ENCODE data around the gene ERG. TPM values are rescaled to one million over a fixed set of nuclear protein-coding genes. Genes with fewer than 3 reads are reported as not detected.

ERG gene
- total and polyA plus RNA-seq, 9 of the 15 experiments (the other 6 are each of a cell fraction or from before 2014, with no cell fraction given): 0.06 TPM; not detected in 8

DNA sequence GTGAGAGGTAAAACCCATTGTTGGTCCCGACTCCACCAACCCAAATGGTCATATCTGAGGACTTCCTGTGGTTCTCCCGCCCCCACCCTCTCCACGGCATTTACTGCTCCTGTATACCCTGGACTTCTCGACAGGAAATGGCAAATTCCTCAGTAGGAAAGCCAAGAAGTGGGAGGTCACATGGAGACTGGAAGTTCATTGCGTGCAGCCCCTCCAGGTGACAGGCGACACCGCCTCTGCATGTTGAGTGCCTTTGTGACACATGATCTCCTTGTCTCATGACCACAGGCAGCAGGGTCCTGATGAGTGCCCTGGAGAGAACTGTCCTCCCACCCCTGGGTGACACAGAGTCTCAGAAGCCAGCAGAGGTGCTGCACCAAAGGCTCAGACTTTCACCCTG lies 24.2 kb downstream of the ERG start (continued):
- TF ChIP-seq, protein P1, sequence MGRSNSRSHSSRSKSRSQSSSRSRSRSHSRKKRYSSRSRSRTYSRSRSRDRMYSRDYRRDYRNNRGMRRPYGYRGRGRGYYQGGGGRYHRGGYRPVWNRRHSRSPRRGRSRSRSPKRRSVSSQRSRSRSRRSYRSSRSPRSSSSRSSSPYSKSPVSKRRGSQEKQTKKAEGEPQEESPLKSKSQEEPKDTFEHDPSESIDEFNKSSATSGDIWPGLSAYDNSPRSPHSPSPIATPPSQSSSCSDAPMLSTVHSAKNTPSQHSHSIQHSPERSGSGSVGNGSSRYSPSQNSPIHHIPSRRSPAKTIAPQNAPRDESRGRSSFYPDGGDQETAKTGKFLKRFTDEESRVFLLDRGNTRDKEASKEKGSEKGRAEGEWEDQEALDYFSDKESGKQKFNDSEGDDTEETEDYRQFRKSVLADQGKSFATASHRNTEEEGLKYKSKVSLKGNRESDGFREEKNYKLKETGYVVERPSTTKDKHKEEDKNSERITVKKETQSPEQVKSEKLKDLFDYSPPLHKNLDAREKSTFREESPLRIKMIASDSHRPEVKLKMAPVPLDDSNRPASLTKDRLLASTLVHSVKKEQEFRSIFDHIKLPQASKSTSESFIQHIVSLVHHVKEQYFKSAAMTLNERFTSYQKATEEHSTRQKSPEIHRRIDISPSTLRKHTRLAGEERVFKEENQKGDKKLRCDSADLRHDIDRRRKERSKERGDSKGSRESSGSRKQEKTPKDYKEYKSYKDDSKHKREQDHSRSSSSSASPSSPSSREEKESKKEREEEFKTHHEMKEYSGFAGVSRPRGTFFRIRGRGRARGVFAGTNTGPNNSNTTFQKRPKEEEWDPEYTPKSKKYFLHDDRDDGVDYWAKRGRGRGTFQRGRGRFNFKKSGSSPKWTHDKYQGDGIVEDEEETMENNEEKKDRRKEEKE (IDR thresholded peaks at IDR 0.05; ENCODE audit: borderline replicate concordance in 1 of 2, control insufficient read depth in 1 of 2, low read depth in 2 of 2, low read length in 1 of 2): no peak
- TF ChIP-seq MCM5 (IDR thresholded peaks at IDR 0.05; ENCODE audit: low read depth) (no peak), SMARCA5 (IDR thresholded peaks at IDR 0.05) (no peak)
- TF ChIP-seq, protein P2, sequence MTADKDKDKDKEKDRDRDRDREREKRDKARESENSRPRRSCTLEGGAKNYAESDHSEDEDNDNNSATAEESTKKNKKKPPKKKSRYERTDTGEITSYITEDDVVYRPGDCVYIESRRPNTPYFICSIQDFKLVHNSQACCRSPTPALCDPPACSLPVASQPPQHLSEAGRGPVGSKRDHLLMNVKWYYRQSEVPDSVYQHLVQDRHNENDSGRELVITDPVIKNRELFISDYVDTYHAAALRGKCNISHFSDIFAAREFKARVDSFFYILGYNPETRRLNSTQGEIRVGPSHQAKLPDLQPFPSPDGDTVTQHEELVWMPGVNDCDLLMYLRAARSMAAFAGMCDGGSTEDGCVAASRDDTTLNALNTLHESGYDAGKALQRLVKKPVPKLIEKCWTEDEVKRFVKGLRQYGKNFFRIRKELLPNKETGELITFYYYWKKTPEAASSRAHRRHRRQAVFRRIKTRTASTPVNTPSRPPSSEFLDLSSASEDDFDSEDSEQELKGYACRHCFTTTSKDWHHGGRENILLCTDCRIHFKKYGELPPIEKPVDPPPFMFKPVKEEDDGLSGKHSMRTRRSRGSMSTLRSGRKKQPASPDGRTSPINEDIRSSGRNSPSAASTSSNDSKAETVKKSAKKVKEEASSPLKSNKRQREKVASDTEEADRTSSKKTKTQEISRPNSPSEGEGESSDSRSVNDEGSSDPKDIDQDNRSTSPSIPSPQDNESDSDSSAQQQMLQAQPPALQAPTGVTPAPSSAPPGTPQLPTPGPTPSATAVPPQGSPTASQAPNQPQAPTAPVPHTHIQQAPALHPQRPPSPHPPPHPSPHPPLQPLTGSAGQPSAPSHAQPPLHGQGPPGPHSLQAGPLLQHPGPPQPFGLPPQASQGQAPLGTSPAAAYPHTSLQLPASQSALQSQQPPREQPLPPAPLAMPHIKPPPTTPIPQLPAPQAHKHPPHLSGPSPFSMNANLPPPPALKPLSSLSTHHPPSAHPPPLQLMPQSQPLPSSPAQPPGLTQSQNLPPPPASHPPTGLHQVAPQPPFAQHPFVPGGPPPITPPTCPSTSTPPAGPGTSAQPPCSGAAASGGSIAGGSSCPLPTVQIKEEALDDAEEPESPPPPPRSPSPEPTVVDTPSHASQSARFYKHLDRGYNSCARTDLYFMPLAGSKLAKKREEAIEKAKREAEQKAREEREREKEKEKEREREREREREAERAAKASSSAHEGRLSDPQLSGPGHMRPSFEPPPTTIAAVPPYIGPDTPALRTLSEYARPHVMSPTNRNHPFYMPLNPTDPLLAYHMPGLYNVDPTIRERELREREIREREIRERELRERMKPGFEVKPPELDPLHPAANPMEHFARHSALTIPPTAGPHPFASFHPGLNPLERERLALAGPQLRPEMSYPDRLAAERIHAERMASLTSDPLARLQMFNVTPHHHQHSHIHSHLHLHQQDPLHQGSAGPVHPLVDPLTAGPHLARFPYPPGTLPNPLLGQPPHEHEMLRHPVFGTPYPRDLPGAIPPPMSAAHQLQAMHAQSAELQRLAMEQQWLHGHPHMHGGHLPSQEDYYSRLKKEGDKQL (CRISPR knock-in tag; IDR thresholded peaks at IDR 0.05; ENCODE audit: borderline replicate concordance): no peak
